GM18507 (cell line): ENCODE measurements around the gene GRB10.

Source experiments
- DNase-seq: peaks from one replicate; pipeline ENCODE4 v3.0.0; 2011; ENCODE audit warnings: low read depth; ENCODE audit not compliant: insufficient read length; ENCODE audit errors: extremely low spot score
- FAIRE-seq: peaks from 2 replicates; lab custom pipeline; 2011; peaks lifted over from hg19 to GRCh38; lab: Jason Lieb, UNC

GRB10 gene

DNA sequence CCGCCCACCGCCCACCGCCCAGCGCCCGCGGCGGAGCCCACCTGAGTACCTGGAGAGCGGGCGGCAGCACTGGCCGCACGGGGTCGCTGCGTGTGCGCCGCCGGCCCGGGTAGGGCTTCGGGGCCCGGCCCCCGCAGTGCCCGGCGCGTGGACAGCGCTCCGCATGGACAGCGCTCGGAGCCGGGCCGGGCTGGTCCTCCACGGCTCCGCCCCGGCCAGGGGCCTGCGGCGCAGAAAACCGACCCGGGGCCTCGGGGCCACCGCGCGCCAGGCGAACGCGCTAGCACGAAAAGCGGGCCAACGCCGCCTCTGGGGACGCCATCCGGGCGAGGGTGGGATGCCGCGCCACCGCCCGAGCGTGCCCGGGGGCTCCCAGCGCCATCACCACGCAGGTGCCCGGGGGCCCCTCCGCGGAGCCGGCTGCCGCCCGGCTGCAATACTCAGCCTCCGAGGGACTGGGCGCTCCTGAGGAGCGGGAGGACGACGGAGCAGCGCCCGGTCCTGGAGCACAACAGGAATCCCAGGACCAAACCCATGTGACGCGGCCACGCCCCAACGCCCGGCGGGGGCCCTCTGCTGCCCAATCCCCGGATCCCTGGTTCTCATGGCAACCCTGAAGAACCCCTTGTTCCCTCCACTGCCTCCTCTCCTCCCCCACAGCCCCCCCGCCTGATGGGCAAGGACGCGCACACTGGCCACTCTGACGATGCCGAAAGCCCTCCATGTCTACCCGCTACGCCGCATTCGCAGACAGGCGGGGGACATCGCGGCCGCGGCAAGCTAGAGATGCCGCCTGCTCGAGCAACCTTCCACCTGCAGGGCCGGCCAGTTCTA lies at the start of gene GRB10:
TSS of gene GRB10 (minus strand) at position 522 of the 834 bp plus-strand sequence. CDS start 50,574 bp downstream, outside the sequence.
- no peak for DNase-seq
- no peak for FAIRE-seq

DNA sequence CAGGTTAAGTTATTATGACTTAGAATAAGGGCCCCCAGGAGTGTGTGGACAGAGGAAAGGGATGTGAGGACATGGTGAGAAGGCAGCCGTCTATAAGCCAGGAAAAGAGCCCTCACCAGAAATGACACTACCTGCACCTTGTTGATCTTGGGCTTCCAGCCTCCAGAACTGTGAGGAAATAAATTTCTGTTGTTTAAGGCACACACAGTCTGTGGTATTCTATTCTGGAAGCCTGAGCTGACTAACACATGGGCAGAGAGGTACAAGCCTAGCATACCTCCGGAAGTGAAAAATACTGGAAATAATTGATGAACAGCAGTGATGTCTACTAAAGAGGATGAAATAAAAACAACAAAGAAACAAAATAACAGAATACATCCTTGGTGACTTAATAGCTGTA lies 46.1 kb upstream of the GRB10 start:
- DNase-seq (no peak), FAIRE-seq (no peak)

DNA sequence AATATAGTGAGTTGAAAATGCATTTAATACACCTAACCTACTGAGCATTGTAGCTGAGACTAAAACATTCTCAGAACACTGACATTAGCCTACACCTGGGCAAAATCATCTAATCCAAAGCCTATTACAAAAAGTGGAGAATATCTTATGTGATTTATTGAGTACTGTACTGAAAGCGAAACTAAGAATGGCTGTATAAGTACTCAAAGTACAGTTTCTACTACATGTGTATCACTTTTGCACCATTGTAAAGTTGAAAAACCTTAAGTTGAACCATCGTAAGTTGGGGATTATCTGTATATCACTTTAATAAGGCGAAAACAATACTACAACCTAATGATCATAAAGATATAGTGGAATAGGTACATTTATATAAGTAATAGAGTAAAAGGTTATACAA lies 45.4 kb upstream of the GRB10 start:
- FAIRE-seq = no peak

DNA sequence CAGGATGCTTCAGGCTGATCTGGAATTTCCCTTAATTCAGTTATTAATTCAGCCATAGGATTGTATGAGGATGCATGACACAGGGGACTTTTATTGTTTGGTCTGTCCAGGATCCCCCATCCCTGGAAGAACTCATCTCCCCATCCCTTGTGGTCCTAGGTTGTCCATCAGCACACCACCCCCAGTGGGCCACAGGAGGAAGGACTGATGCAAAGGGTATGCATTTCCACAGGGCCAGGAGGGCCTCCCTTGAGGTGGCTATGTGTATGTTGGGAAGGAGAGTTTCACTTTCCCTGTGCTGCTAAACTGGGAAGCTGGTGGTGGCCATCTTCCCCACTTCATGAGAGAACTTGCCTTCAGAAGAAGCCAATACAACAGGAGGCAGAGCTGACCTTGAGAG lies 44.6 kb upstream of the GRB10 start:
- FAIRE-seq = no peak
- DNase-seq = no peak

More for the DNA sequence above, 45.4 kb upstream of the GRB10 start:
- no peak for DNase-seq

DNA sequence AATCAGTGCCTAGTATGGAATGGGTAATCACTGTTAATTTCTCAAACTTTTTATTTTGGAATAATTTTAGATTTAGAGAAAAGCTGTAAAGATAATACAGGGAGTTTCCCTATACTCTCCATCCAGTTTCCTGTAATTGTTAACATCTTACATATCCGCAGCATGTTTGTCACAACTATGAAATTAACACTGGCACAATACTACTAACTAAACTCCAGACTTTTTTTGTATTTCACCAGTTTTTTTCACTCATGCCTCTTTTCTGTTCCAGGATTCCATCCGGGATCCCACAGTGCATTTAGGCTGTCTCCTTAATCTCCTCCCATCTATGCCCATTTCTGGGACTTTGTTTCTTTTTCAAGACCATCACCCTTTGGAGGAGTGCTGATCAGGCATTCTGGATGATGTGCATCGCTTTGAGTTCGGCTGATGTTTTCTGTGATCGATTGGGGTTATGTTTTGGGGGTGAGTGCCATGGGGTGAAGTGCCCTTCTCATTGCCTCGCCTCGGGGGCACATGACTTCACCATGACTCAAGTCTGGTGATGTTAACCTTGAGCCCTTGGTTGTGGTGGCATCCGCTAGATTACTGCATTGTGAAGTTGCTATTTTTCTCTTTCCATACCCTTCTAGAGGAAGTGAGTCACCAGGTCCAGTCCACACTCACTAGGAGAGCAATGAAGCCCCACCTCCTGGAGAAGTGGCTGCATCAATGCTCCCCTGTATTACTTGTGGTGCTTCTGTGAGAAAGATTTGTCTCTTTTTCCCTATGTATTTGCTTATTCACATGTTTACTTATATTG lies 43.9 kb upstream of the GRB10 start:
- DNase-seq (no peak), FAIRE-seq (no peak)

DNA sequence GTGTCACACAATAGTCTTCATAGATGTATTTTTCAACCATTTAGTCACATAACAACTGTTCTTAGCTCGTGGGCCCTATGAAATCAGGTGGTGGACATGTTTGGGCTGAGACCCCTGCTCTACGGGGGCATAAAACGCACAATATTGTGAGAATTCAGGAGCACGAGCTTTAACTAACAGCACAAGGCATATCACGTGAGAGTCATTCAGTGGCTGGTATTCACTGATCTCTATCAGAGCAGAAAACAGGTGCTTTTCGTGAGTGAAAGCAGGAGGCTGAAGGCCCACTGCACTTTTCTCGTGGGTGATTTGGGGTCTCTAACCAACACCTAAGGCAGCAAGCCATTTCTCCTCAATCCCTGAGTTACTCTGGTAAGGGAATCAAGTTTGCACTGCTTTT lies 42.8 kb upstream of the GRB10 start:
- DNase-seq (no peak), FAIRE-seq (no peak)

DNA sequence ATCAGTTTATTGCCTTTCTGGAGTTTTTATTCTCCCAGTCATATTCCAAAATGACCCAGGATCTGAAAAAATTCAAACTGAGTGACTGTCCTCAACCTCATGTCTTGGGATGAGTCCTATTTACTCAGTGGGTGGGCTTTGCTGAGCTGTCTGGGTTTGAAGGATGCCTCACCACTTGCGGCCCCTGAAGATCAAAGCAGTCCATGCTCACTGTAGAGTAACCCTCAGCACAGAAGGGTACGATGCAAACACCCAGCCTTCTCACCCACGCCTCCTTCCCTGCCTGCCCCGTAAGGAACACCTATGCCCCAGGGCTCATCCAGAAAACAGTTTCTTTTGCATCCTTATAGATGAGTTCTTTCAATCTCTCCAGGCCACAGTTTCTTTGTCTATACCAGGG lies 42.2 kb upstream of the GRB10 start:
- FAIRE-seq (no peak), DNase-seq (no peak)

DNA sequence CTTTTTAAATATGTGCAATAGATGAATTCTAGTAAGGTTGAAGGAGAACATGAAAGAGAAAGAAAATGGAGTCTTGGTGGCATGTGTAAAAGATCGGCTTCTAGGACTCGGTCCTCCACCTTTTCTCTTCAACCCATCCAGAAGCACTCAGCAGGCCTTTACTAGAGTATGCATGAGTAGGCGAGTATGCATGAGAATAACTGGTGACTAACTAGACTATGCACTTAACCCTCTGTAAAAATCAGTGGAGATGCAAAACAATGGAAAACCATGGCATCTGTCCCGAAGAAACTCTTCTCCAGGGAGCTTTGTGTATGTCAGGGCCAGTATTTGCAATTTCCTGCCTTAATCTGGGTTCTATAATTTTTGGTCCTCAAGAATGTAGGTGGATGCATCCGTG lies 40.0 kb upstream of the GRB10 start:
- FAIRE-seq = no peak
- DNase-seq = no peak

DNA sequence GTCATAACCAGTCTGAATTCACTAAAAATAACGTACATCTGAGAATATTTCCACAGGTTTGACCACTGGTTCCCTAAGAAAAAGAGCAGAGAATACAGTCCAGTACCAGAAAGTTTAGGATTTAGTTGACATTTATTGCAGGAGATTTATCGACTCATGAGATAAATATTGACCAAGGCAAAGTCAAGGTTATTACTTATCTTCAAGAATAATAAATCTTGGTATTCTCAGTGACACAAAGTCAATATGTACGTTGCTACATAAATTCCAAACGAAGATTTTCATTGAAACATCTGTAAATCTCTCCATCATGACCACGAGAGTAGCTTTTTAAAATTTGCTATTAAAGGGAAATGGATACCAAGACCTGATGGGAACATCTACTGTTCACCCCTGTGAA lies 39.4 kb upstream of the GRB10 start:
- FAIRE-seq = no peak
- no peak for DNase-seq

DNA sequence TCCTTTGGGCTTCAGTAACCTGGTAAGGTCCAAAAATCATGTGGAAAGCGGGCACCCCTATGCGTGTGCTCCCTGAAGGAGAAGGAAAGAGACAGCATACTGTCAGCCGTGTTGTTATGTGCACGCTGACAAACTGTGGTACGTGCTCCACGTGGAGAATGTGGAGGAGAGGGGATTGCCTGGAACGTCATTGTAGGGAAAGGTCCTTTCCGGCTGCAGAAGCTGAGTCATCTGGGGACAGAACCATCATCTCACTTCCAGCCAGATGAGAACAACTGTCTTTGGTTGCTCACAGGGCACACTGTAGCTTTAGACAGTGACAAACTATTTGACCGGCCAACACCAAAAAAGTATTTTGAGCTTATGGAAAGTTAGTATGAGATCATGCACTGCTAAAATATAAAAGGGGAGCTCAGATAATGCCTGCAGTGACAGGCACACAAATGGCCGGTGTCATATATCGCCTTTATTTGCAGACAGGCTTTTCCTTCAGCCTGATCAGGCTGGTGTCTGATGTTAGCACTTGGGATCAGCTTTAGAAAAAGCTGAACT lies 38.8 kb upstream of the GRB10 start:
- FAIRE-seq (no peak), DNase-seq (no peak)

DNA sequence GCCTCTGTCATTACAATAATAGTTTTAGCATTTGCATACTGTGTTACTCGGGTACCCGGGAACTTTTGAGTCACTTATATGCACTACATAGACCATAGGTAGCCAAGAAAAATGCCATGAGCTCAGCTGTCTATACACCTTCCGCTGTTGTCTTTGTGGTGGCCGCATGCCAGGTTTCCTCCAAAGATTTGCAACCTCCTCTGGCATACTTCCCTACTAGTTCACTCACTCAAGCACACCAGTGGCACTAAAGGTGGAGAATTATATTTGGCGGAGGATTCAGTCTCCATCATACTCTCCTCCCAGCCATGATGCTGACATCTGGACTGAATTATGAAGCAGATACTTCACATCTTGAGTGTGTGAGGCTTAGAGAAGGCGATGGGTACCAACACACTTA lies 35.6 kb upstream of the GRB10 start:
- no peak for FAIRE-seq
- DNase-seq = no peak

DNA sequence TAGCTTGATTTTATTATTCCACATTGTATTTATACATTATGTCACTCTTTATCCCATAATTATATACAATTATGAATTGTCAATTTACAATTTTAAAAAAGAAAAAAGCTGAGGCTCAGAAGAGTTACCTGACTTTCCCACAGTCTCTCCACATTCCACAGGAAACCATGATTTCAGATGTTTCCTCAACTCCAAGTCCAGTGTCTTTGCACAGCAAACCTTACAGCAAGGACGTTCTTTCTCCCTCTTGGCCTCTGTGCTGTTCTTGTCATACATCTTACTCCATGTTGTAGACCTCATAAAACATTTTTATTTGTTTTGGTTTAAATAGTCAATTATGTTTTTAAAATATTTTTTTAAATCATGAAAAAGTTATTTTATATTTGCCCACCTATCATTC lies 34.9 kb upstream of the GRB10 start:
- no peak for DNase-seq

DNA sequence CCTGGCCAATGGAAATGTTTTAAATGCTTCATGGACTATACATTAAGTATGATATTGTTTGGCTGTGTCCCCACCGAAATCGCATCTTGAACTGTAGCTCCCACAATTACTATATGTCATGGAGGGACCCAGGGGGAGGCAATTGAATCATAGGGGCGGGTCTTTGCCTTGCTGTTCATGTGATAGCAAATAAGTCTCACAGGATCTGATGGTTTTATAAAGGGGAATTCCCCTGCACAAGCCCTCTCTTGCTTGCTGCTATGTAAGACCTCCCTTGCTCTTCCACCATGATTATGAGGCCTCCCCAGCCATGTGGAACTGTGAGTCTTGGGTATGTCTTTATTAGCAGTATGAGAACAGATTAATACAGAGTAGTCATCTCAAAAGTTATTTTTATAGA lies 32.4 kb upstream of the GRB10 start:
- DNase-seq (no peak), FAIRE-seq (no peak)

More for the DNA sequence above, 34.9 kb upstream of the GRB10 start:
- no peak for FAIRE-seq

DNA sequence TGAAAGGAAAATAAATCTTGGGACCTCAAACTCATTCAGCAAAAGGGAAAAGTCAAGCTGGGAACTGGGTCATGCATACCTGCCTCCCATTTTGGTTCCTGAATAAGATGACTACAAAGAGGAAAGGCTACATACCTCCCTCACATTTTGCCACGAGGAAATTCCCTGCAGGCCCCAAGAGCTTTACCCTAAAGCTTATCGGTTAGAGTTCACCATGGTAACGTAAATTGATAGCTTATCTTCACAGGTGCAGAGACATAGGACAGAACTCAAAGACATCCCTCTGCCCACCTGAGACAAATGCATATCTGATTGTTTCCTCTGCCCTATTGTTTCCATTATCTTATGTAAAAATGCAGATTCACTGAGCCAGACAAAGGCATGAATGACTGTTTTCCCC lies 31.5 kb upstream of the GRB10 start:
- FAIRE-seq (no peak), DNase-seq (no peak)

DNA sequence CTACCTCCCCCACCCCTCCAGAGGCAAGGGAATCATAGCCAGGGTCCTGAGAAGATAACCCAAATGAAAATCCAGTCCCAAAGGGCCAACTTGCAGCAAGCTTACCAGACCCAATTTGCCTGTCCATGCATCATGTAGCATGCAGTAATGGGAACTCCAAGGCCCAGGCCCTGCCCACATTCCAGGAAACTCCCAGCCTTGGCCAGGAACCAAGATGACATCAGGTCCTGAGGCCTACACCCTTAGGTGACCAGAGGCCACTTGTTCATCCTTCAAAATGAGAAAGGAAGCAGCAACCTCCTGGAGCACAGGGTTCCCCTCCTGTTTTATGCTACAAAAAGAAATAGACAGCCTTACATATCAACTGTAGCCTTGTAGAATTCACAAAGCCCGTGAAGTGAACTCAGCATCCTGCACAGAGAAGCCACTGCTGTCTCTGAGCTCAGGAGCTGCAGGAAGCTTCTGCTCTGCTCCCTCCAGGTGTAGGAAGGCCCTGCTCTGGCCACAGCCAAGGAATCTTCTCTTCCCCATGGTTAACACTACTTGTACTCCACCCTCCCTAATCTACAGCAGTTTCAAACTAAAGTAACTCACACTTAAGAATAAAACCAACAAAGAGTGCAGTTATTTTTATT lies 30.3 kb upstream of the GRB10 start:
- no peak for DNase-seq
- FAIRE-seq = no peak

DNA sequence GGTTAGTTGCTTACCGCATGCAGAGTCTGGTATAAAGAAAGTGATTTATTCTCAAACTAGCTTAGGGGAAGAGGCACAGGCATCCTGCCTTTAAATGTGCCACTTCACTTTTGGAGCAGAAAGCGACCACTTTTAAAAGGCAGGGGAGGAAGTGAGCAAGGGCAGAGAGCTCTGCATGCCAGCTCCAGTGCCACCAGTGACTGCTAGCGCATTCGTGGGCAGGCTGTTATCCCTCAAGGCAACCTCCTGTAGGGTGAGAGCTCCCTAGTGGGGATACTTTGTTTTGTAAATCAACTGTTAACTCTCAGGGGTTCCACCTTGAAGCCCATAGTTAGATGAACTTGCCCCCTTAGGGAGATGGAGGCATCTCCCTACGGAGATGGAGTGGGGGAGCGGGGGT lies 29.4 kb upstream of the GRB10 start:
- no peak for FAIRE-seq
- DNase-seq = no peak

DNA sequence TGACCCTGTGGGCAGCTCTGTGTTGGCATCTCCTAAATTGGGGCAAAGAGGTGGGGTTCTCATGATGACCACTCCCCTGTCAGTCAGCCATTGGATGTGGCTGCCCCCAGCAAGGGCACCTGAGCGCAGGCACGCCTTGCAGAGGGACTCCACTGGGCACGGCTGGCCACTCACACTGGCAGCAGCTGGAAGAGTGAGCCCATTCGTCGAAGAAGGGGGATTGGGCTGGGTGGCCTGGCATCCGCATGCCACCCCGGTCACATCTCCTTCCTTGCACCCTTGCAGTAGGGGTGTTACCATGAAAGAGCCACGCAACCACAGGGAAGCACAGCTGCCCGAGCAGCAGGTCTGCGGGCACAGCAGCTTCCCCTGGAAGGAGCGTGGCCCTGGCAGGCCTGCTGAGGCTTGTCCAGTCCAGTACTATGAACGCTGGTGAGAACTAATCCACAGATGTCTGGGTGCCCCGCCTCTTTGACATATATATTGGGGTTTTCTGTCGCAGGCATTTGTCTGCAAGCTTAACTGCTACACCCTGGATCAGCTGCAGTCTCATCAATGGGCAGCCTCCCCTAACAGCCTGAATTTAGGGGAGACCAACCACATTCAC lies 25.7 kb upstream of the GRB10 start:
- DNase-seq (no peak), FAIRE-seq (no peak)

DNA sequence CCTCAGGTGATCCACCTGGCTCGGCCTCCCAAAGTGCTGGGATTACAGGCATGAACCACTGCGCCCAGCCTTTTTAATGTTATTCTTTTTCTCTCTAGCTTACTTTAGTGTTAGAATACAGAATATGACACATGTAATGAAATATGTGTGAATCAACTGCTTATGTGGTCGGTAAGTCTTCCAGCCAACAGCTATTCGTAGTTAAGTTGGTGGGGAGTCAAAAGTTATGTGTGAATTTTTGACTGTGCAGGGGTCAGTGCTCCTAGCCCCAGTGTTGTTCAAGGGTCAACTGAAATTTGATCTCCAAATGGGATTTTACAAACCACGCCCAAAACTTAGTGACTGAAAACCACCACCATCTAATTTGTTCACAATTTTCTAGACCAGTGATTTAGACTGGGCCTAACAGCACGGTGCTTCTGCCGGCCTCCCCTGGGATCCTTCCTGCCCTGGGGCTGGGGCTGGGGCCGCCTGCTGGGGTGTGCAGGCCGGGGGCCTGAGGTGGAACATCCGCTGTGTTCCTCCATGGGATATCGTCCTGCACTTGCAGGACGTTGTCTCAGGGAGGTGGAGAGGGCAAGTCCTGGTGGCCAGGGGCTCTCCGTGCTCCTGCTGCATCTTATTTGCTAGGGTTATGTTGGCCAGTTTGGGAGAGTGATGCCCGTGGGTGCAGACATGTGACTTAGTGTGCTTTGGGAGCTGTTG lies 24.5 kb upstream of the GRB10 start:
- DNase-seq (no peak), FAIRE-seq (no peak)

DNA sequence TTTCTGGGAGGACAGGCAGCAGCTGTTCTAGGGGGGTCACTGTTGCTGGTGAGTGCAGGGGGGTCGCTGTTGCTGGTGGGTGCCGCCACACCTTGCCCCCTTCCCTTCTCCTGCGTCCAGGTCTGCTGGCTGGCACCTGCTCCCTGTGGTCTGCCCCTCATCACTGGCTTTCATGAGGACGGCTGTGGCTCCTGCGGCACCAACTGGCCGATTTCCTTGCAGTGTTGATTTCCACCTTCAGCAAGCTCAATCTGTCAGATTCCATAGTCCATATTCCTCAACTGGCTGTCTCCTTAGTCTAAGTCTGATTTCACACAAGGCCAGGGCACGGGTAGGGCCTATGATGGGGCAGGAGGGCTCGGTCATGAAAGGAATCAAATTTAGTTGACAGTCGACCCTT lies 23.4 kb upstream of the GRB10 start:
- FAIRE-seq = no peak
- no peak for DNase-seq
